Testis (tissue), 3 donors: ENCODE measurements around the gene HOXA3. TPM values are rescaled to one million over a fixed set of nuclear protein-coding genes. Genes with fewer than 3 reads are reported as not detected.

Experiments used
- DNase-seq: peaks from one replicate; pipeline ENCODE4 v3.0.0-alpha.2; 2019
- H3K27ac ChIP-seq, 2 donors: fragments of 200-600 bp; sonication (generic); one replicate each; pipeline ENCODE4 v1.5.1; 2019
- H3K27me3 ChIP-seq: fragments of 200-600 bp; sonication (generic); one replicate; pipeline ENCODE4 v1.5.1; 2019
- H3K36me3 ChIP-seq: fragments of 200-600 bp; sonication (generic); one replicate; pipeline ENCODE4 v1.5.1; 2017; ENCODE audit warnings: low read depth; ENCODE audit errors: missing control alignments
- H3K4me1 ChIP-seq: fragments of 200-600 bp; sonication (generic); one replicate; pipeline ENCODE4 v1.5.1; 2019
- H3K4me3 ChIP-seq, 2 donors: fragments of 200-600 bp; sonication (generic); one replicate each; pipeline ENCODE4 v1.5.1; 2017 to 2019
- H3K9me3 ChIP-seq: fragments of 200-600 bp; sonication (generic); one replicate; pipeline ENCODE4 v1.5.1; 2017
- POLR2A ChIP-seq: fragments of 450-650 bp; IDR thresholded peaks from one replicate; pipeline ENCODE4 v1.6.1; 2017; ENCODE audit warnings: antibody characterized with exemption, mild to moderate bottlenecking, moderate library complexity
- WGBS, 2 donors: methylation state at CpG; one replicate each; pipeline ENCODE4 v1.1.5; 2018; 5-methylcytosine and 5-hydroxymethylcytosine counted together
- intact Hi-C: fragments of 100-400 bp; cut with DNase I; formaldehyde crosslinking; loops from one replicate; pipeline ENCODE4 v1.15.1; 2023; ENCODE audit warnings: low total_unique reads
- polyA plus RNA-seq: library from polyadenylated mRNA; stranded (reverse); fragments of 350-450 nt; fragmentation: Illumina TruSeq; extraction: RNeasy Lipid Tissue Mini Kit (QIAGEN cat#74804); gene quantifications from one replicate; pipeline ENCODE4 v1.2.3, GENCODE V29; 2014; ENCODE audit warnings: low read depth, low replicate concordance; ENCODE audit not compliant: insufficient read depth
- total RNA-seq, 2 donors: library from RNA; depleted of rRNA; stranded (reverse); fragments of >200 nt; gene quantifications; one replicate each; pipeline ENCODE4 v1.2.3, GENCODE V29; 2016
- TF ChIP-seq, protein P1 (sequence below), 3 experiments: fragments of 450-650 bp in 2 of 3; fragments of 200-600 bp in 1 of 3; sonication (generic) in 1 of 3; IDR thresholded peaks; one replicate each; pipeline ENCODE4 v1.5.1; 2016 to 2019; ENCODE audit warnings: antibody characterized with exemption in 3 of 3, mild to moderate bottlenecking in 2 of 3, moderate library complexity in 1 of 3

Gene HOXA3
- total and polyA plus RNA-seq, 3 donors from 2014 or later = 0.93 to 2.8 (median 2.4) TPM

DNA sequence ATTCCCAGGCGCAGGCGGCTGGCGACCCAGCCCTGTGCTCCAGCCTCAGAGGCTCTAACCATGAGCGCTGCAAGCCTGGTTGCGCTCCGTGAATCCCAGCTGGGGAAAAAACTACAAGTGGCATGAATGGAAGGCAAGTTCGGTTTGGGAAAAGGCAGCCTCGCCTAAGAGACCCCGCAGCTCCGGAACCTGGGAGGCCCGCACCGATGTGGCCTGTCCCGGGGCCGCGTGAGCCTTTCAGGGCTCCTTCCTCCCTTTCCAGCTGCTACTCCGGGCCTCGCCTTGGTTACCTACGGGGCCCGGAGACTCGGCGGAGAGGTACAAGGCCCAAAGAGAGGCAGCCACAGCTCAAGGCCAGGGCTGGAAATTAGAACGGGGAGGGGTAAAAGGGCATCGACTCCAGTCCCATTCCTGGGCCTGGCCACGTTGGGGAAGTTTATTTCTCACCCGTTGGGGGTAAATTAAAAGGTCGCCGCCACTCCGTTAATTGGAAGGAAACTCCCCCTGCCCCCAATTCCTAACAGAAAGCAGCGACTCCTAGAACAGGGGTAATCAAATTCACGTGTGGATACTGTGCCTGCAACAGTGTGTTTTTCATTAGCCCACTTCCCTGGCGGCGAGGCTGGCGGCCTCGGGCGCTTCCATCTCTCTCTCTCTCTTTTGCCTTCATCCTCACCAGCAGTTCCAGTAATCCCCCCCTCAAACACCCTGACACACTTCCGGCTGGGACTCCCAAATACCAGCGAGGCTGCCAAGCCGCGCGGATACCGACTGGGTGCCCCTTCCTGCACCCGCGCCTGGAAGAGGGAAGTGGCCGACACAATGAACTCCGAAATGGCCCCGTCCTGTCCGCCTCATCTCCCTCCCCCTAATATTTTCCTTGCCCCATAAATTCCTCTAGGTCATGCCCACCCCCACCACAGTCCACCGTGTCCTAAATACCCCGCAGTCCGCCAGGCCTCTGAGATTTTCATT is 14.4 kb upstream of the HOXA3 start:
- Histone ChIP-seq H3K4me3 (peak overlapping the region; percentile 36 to 48), H3K4me1 (peaks cover 4% of the 10 kb centered on the region), H3K27me3 (peaks cover 4% of the 10 kb centered on the region), H3K9me3 (no peaks in the 10 kb centered on the region), H3K27ac (no peak overlapping the region), H3K36me3 (no peaks in the 10 kb centered on the region)
- WGBS, 2 donors = 15 to 26% methylated on average over 31 to 50 of the region's 50 CpGs
- intact Hi-C loops = loop anchor here (10.0 kb wide), 1 partner anchor 792 kb away; no protein-coding TSS in a partner anchor
- no peak for DNase-seq
- TF ChIP-seq POLR2A = no peak
- TF ChIP-seq, protein P1, sequence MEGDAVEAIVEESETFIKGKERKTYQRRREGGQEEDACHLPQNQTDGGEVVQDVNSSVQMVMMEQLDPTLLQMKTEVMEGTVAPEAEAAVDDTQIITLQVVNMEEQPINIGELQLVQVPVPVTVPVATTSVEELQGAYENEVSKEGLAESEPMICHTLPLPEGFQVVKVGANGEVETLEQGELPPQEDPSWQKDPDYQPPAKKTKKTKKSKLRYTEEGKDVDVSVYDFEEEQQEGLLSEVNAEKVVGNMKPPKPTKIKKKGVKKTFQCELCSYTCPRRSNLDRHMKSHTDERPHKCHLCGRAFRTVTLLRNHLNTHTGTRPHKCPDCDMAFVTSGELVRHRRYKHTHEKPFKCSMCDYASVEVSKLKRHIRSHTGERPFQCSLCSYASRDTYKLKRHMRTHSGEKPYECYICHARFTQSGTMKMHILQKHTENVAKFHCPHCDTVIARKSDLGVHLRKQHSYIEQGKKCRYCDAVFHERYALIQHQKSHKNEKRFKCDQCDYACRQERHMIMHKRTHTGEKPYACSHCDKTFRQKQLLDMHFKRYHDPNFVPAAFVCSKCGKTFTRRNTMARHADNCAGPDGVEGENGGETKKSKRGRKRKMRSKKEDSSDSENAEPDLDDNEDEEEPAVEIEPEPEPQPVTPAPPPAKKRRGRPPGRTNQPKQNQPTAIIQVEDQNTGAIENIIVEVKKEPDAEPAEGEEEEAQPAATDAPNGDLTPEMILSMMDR (IDR thresholded peaks at IDR 0.05) = no peak

DNA sequence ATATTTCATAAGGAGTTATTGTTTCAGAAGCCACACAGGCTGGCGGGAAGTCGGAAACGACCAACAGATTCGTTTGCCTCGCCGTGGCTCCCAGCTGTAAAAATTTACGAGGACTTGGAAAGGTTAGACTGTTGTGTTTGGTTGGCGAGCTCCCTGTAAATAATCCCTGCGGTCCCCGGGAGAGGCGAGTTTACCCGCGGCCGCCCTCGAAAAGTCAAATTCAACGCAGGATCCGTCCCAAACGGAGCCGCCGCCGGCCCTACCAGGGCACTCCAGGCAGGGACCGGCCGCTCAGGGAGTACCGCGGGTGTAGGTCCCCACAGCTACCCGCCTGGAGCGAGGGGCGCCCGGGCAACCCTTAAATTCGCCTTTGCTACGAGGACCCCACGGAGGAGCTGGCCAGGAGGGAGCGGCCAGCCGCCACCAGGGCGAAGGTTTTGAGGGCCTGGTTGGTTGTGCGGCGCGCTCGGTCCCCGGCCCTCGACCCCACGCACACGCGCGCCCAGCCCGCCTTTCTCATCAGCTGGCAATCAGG is 13.7 kb upstream of the HOXA3 start:
- intact Hi-C loops = loop anchor here (10.0 kb wide), 1 partner anchor 791 kb away; no protein-coding TSS in a partner anchor
- peaks cover 9% of the 10 kb centered on the region for H3K4me1 ChIP-seq
- H3K4me3 ChIP-seq = peak overlapping the region; percentile 36 to 48
- no peak for TF ChIP-seq POLR2A
- TF ChIP-seq, protein P1 (IDR thresholded peaks at IDR 0.05) = no peak
- peaks cover 4% of the 10 kb centered on the region for H3K27me3 ChIP-seq
- H3K9me3 ChIP-seq = no peaks in the 10 kb centered on the region
- 8 to 9% methylated on average over 15 to 32 of the region's 46 CpGs for WGBS, 2 donors
- no peak for DNase-seq
- H3K27ac ChIP-seq = no peak overlapping the region
- no peaks in the 10 kb centered on the region for H3K36me3 ChIP-seq

DNA sequence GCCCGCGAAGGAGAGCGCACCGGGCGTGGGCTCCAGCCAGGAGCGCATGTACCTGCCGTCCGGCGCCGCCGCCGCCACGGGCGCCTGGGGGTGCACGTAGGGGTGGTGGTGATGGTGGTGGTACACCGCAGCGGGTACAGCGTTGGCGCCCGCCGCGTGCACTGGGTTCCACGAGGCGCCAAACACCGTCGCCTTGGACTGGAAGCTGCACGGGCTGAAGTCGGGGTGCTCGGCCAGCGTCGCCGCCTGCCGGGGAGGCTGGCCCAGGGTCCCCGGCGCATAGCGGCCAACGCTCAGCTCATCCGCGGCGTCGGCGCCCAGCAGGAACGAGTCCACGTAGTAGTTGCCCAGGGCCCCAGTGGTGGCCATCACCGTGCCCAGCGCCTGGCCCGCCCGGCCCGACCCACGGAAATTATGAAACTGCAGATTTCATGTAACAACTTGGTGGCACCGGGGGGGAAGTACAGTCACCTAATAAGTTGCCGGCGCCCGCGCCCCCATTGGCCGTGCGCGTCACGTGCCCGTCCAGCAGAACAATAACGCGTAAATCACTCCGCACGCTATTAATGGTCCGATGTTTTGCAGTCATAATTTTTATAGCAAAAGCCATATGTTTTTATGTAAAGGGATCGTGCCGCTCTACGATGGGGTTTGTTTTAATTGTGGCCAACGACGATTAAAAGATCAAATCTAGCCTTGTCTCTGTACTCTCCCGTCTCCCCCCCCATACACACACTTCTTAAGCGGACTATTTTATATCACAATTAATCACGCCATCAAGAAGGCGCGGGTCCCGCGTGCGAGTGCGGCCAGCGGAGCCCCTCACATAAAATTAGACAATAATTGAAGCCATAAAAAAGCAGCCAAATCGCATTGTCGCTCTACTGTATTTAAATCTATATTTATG is 13.0 kb upstream of the HOXA3 start, which contains the start of gene HOXA9:
Gene HOXA9, minus strand, starts transcription at position 449 of the 907 bp plus-strand sequence. Its CDS starts 80 bp downstream, at position 369.
- no peak within 1 kb of the TSS for H3K27ac ChIP-seq
- WGBS, 2 donors = 5% methylated on average over 40 to 72 of the region's 82 CpGs

More for the DNA sequence above, 13.0 kb upstream of the HOXA3 start, which contains the start of gene HOXA9:
- H3K4me3 ChIP-seq = peak within 1 kb of the TSS; percentile 36 to 48
- peaks cover 4% of the 10 kb centered on the region for H3K27me3 ChIP-seq
- peaks cover 10% of the 10 kb centered on the region for H3K4me1 ChIP-seq
- no peaks in the 10 kb centered on the region for H3K9me3 ChIP-seq
- H3K36me3 ChIP-seq = no peaks in the 10 kb centered on the region
- intact Hi-C loops = loop anchor here (10.0 kb wide), 1 partner anchor 791 kb away; no protein-coding TSS in a partner anchor
- peak; percentile 67 for DNase-seq
- TF ChIP-seq, protein P1 (IDR thresholded peaks at IDR 0.05) = no peak
- no peak for TF ChIP-seq POLR2A
